Subcutaneous adipose tissue (tissue), 4 donors: Measurements from ENCODE around the gene MYO1F. TPM values are rescaled to one million over a fixed set of nuclear protein-coding genes. Genes with fewer than 3 reads are reported as not detected.

Experiments
- total RNA-seq, 4 donors: library from RNA; depleted of rRNA; stranded (reverse); fragments of >200 nt; gene quantifications; one replicate each; pipeline ENCODE4 v1.1.0, GENCODE V29; 2016
- TF ChIP-seq, protein P1 (sequence below): fragments of 450-650 bp; IDR thresholded peaks from one replicate; pipeline ENCODE4 v1.5.1; 2016; ENCODE audit warnings: low read depth, mild to moderate bottlenecking, control low read depth, antibody characterized with exemption, moderate library complexity

The MYO1F gene
- total RNA-seq, 4 donors from 2014 or later, result 13.4 to 48.3 (median 26.0) TPM

DNA sequence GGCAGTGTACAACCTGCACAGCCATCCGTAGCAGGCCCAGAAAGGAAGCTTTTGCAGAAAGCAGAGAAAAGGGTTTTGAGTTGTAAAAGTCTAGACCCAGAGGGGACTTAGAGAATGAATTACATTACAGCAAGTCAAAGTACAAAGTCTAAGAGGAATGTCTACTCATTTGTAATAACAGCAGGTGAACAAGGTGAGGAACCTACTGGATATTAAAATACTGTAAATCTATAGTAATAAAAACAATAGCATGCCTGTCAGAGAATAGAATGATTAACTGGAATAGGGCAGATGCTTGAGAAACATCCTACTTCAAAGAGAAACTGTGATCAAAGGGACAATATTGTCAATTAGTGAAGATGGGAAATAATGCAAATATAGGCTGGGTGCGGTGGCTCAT lies 45.0 kb downstream of the MYO1F start:
- TF ChIP-seq, protein P1, sequence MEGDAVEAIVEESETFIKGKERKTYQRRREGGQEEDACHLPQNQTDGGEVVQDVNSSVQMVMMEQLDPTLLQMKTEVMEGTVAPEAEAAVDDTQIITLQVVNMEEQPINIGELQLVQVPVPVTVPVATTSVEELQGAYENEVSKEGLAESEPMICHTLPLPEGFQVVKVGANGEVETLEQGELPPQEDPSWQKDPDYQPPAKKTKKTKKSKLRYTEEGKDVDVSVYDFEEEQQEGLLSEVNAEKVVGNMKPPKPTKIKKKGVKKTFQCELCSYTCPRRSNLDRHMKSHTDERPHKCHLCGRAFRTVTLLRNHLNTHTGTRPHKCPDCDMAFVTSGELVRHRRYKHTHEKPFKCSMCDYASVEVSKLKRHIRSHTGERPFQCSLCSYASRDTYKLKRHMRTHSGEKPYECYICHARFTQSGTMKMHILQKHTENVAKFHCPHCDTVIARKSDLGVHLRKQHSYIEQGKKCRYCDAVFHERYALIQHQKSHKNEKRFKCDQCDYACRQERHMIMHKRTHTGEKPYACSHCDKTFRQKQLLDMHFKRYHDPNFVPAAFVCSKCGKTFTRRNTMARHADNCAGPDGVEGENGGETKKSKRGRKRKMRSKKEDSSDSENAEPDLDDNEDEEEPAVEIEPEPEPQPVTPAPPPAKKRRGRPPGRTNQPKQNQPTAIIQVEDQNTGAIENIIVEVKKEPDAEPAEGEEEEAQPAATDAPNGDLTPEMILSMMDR, result no peak

DNA sequence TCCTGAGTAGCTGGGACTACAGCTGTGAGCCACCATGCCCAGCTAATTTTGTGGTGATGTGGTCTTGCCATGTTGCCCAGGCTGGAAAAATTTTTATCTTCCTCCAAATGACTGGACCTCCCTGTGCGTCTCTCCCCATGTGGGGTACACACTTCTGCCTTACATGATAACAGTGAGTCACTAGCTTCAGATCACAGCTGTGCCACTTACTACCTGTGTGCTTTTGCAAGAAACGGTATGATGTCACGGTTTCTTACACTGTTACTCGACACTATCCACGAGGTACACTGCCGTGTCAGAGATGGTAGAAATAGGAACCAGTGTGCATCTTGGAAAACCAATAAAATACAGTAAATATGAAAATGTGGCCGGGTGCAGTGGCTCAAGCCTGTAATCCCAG lies 45.8 kb downstream of the MYO1F start:
- TF ChIP-seq, protein P1, result no peak

DNA sequence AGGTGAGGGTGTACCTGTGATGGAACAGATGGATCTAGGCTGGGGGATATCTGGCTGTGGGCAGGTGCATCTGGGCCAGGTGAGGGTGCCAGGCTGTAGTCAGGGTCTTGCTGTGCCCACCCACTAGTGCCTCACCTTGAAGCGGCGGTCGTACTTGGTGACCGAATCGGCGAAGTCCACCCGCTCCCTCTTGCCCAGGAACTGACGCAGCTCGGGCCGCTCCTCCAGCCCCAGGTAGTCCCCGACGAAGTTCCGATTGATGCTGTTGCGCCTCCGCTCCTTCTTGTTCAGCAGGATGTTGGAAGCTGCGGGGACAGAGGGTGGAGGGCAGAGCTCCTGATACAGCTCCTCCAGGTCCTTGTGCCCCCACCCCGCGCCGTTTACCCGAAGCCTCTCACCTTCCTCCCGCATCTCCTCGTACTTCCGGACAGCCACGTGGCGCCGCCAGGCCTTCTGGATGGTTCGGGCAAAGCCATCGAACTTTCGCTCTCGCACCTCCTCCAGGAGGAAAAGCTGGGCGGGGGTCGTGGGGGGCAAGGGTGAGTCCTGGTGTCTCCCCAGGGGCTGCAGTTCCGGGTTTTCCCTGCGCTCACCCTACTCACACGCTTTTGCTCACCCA lies 47.1 kb downstream of the MYO1F start:
- TF ChIP-seq, protein P1, result no peak

DNA sequence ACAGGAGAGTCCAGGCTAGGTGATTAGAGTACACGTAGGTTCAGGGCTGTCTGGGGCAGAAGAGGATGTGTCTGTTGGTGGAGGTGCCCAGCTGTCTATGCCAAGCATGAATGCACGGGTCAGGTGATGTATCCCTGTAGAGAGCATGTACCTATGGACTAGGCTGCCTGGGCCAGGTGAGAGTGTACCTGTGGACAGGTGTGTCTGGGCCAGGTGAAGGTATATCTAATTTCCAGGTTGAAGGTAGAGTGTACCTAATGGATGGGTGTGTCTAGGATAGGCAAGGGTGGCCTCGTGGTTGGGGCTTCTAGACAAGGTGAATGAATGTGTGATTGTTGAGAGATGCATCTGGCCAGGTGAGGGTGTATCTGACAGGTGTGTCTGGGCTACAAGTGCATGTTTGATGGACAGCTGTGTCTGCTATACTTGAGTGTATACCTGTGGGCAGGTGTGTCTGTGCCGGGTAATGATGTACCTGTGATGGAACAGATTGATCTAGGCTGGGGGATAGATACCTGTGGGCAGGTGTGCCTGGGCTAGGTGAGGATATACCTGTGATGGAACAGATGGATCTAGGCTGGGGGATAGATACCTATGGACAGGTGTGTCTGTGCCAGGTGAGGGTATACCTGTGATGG lies 47.8 kb downstream of the MYO1F start:
- TF ChIP-seq, protein P1, result no peak

- TF ChIP-seq, protein P1, result no peak
Observed at GRCh38 chr19:8528500-8528899, 48.7 kb downstream of the MYO1F start.

GRCh38 chr19:8526345-8527091 lies 50.7 kb downstream of the MYO1F start:
- TF ChIP-seq, protein P1, result no peak

GRCh38 chr19:8525401-8525684 lies 51.9 kb downstream of the MYO1F start:
- TF ChIP-seq, protein P1, result no peak
